H1 (cell line): ENCODE results near the gene ARHGDIG. TPM values are rescaled to one million over a fixed set of nuclear protein-coding genes. Genes with fewer than 3 reads are reported as not detected.

Experiments
- CTCF ChIA-PET: fragments of 300-600 bp; sonication (Branson Sonifier 250); formaldehyde crosslinking; loops from one replicate; lab custom pipeline; 2021; ENCODE audit not compliant: partially characterized antibody; lab: Charles Lee
- POLR2A ChIA-PET: fragments of 300-600 bp; sonication (Branson Sonifier 250); formaldehyde crosslinking; loops from one replicate; lab custom pipeline; 2021; ENCODE audit warnings: inconsistent platforms; ENCODE audit not compliant: partially characterized antibody; lab: Charles Lee
- DNase-seq, 2 experiments: peaks; one replicate each; pipeline versions ENCODE4 v3.0.0 to v3.0.0-alpha.2; 2010 to 2022; ENCODE audit warnings: low spot score in 2 of 2, low read depth in 1 of 2, mixed read lengths in 1 of 2
- FAIRE-seq: peaks from 2 replicates; lab custom pipeline; 2011; peaks lifted over from hg19 to GRCh38; lab: Jason Lieb, UNC
- H2AFZ ChIP-seq: 2 replicates; pipeline ENCODE4 v1.8.1; 2012; ENCODE audit warnings: low read length, inconsistent platforms
- H2AK5ac ChIP-seq: 2 replicates; pipeline ENCODE4 v1.6.1; 2013; ENCODE audit warnings: low read depth, low read length
- H2BK120ac ChIP-seq: replicated peaks from 2 replicates; pipeline ENCODE3; 2013; ENCODE audit warnings: low read depth, low read length, inconsistent platforms
- H2BK12ac ChIP-seq: 2 replicates; pipeline ENCODE4 v1.6.1; 2013; ENCODE audit warnings: low read depth, low read length
- H2BK15ac ChIP-seq: 2 replicates; pipeline ENCODE4 v1.6.1; 2013; ENCODE audit warnings: low read length
- H2BK20ac ChIP-seq: 2 replicates; pipeline ENCODE4 v1.6.1; 2013; ENCODE audit warnings: low read length
- H2BK5ac ChIP-seq: 2 replicates; pipeline ENCODE4 v1.6.1; 2013; ENCODE audit warnings: low read depth, low read length
- H3K14ac ChIP-seq: 2 replicates; pipeline ENCODE4 v1.6.1; 2013; ENCODE audit warnings: inconsistent platforms; ENCODE audit not compliant: insufficient read length
- H3K18ac ChIP-seq: 2 replicates; pipeline ENCODE4 v1.6.1; 2013; ENCODE audit warnings: low read length; ENCODE audit errors: extremely low read depth
- H3K23ac ChIP-seq: 2 replicates; pipeline ENCODE4 v1.6.1; 2013; ENCODE audit warnings: inconsistent platforms; ENCODE audit not compliant: insufficient read length
- H3K23me2 ChIP-seq: 2 replicates; pipeline ENCODE4 v1.6.1; 2013; ENCODE audit warnings: low read depth, low read length
- H3K27ac ChIP-seq: 2 replicates; pipeline ENCODE4 v1.6.1; 2011; ENCODE audit warnings: low read depth, low read length, inconsistent platforms
- H3K27me3 ChIP-seq, 4 experiments: replicated peaks in 1 of 4; 1 replicate in 1 of 4; 2 replicates in 3 of 4; pipeline versions ENCODE4 v1.6.1 to v1.8.1; 2011 to 2013; ENCODE audit warnings: low read length in 3 of 4, mild to moderate bottlenecking in 3 of 4, inconsistent platforms in 2 of 4, mixed read lengths in 2 of 4, moderate library complexity in 1 of 4; ENCODE audit not compliant: control insufficient read depth in 3 of 4, insufficient read depth in 3 of 4; ENCODE audit errors: extremely low read depth in 1 of 4
- H3K36me3 ChIP-seq, 4 experiments: 2 replicates each; pipeline versions ENCODE4 v1.6.1 to v1.8.1; 2011 to 2013; ENCODE audit warnings: mild to moderate bottlenecking in 4 of 4, low read length in 3 of 4, moderate library complexity in 2 of 4, control low read depth in 1 of 4, inconsistent platforms in 1 of 4; ENCODE audit not compliant: insufficient read depth in 4 of 4, control insufficient read depth in 2 of 4
- H3K4ac ChIP-seq: replicated peaks from 2 replicates; pipeline ENCODE3; 2013; ENCODE audit warnings: low read length, low read depth, mixed read lengths, inconsistent platforms; ENCODE audit not compliant: insufficient read length
- H3K4me1 ChIP-seq, 4 experiments: replicated peaks in 1 of 4; 1 replicate in 1 of 4; 2 replicates in 3 of 4; pipeline versions ENCODE4 v1.6.1 to v1.8.1; 2011 to 2013; ENCODE audit warnings: low read length in 3 of 4, inconsistent platforms in 2 of 4, mixed read lengths in 1 of 4; ENCODE audit not compliant: insufficient read depth in 4 of 4, control insufficient read depth in 3 of 4
- H3K4me2 ChIP-seq, 2 experiments: 2 replicates each; pipeline versions ENCODE4 v1.6.1 to v1.8.1; 2011 to 2013; ENCODE audit warnings: low read depth in 2 of 2, low read length in 2 of 2, control low read depth in 1 of 2, inconsistent platforms in 1 of 2, mild to moderate bottlenecking in 1 of 2; ENCODE audit not compliant: insufficient read depth in 1 of 2
- H3K4me3 ChIP-seq, 4 experiments: fragments of 200-600, 300-600 bp in 1 of 4; sonication (generic), shearing (Covaris generic), sonication (Bioruptor Twin) in 1 of 4; 2 replicates each; pipeline versions ENCODE4 v1.5.1 to v1.8.1; 2011 to 2016; ENCODE audit warnings: low read length in 4 of 4, low read depth in 3 of 4, control low read depth in 2 of 4, inconsistent platforms in 2 of 4, mild to moderate bottlenecking in 2 of 4, mixed read lengths in 1 of 4, moderate library complexity in 1 of 4; ENCODE audit not compliant: insufficient read depth in 2 of 4; ENCODE audit errors: extremely low read depth in 1 of 4
- H3K56ac ChIP-seq: replicated peaks from 2 replicates; pipeline ENCODE3; 2013; ENCODE audit warnings: low read depth, mild to moderate bottlenecking, mixed read lengths, low read length, inconsistent platforms; ENCODE audit not compliant: insufficient read length
- H3K79me1 ChIP-seq: 2 replicates; pipeline ENCODE4 v1.6.1; 2013; ENCODE audit warnings: low read depth, low read length, control low read depth
- H3K79me2 ChIP-seq, 2 experiments: 2 replicates each; pipeline versions ENCODE4 v1.6.1 to v1.8.1; 2012 to 2013; ENCODE audit warnings: low read length in 2 of 2, mild to moderate bottlenecking in 2 of 2, inconsistent platforms in 1 of 2; ENCODE audit not compliant: insufficient read depth in 2 of 2, control insufficient read depth in 1 of 2
- H3K9ac ChIP-seq, 4 experiments: replicated peaks in 1 of 4; 1 replicate in 1 of 4; 2 replicates in 3 of 4; pipeline versions ENCODE4 v1.6.1 to v1.8.1; 2011 to 2013; ENCODE audit warnings: low read depth in 3 of 4, low read length in 3 of 4, control low read depth in 2 of 4, mild to moderate bottlenecking in 2 of 4, moderate library complexity in 2 of 4, inconsistent platforms in 1 of 4; ENCODE audit errors: extremely low read depth in 1 of 4
- H3K9me3 ChIP-seq, 2 experiments: 2 replicates each; pipeline versions ENCODE4 v1.6.1 to v1.8.1; 2012 to 2013; ENCODE audit warnings: mild to moderate bottlenecking in 2 of 2, moderate library complexity in 2 of 2, control low read depth in 1 of 2, inconsistent platforms in 1 of 2, low read depth in 1 of 2, low read length in 1 of 2, mixed read lengths in 1 of 2; ENCODE audit not compliant: insufficient read depth in 2 of 2
- H4K20me1 ChIP-seq, 2 experiments: replicated peaks in 1 of 2; 2 replicates each; pipeline versions ENCODE3 to v1.8.1; 2011 to 2013; ENCODE audit warnings: inconsistent platforms in 2 of 2, low read length in 2 of 2, mild to moderate bottlenecking in 1 of 2; ENCODE audit not compliant: insufficient read depth in 2 of 2, control insufficient read depth in 1 of 2
- H4K5ac ChIP-seq: 2 replicates; pipeline ENCODE4 v1.6.1; 2013; ENCODE audit warnings: low read length, low read depth, mixed read lengths, inconsistent platforms; ENCODE audit not compliant: insufficient read length
- H4K8ac ChIP-seq: 2 replicates; pipeline ENCODE4 v1.8.0; 2013; ENCODE audit warnings: mild to moderate bottlenecking, moderate library complexity, low read length, inconsistent platforms; ENCODE audit not compliant: insufficient read depth; ENCODE audit errors: extremely low read depth
- H4K91ac ChIP-seq: replicated peaks from 2 replicates; pipeline ENCODE3; 2013; ENCODE audit warnings: low read length, mixed read lengths, inconsistent platforms; ENCODE audit not compliant: insufficient read length
- CEBPB ChIP-seq: IDR thresholded peaks from 2 replicates; pipeline ENCODE4 v1.6.1; 2012; ENCODE audit warnings: low read depth, low read length
- CHD1 ChIP-seq: IDR thresholded peaks from 2 replicates; pipeline ENCODE4 v1.6.1; 2012; ENCODE audit warnings: low read depth, low read length, improper control_type of control experiment
- CHD2 ChIP-seq: IDR thresholded peaks from 2 replicates; pipeline ENCODE4 v1.6.1; 2012; ENCODE audit warnings: low read length, improper control_type of control experiment
- EP300 ChIP-seq, 2 experiments: IDR thresholded peaks; 1 replicate in 1 of 2; 2 replicates in 1 of 2; pipeline ENCODE4 v1.6.1; 2011 to 2012; ENCODE audit warnings: low read depth in 2 of 2, low read length in 2 of 2, mild to moderate bottlenecking in 2 of 2, borderline replicate concordance in 1 of 2, inconsistent platforms in 1 of 2, moderate library complexity in 1 of 2
- FOSL1 ChIP-seq: IDR thresholded peaks from 2 replicates; pipeline ENCODE4 v1.6.1; 2011; ENCODE audit warnings: mild to moderate bottlenecking, low read depth, low read length, moderate library complexity; ENCODE audit not compliant: insufficient read depth
- GTF2F1 ChIP-seq: IDR thresholded peaks from 2 replicates; pipeline ENCODE4 v1.6.1; 2012; ENCODE audit warnings: low read depth, low read length, improper control_type of control experiment, borderline replicate concordance
- TAF1 ChIP-seq: IDR thresholded peaks from 2 replicates; pipeline ENCODE4 v1.6.1; 2011; ENCODE audit warnings: mild to moderate bottlenecking, low read depth, low read length
- WGBS, 2 experiments: shearing (Covaris generic) in 1 of 2; methylation state at CpG; one replicate each; pipeline versions ENCODE4 v1.1.6 to v1.1.7; 2013 to 2015; ENCODE audit warnings: low lambda C conversion rate in 2 of 2, mixed read lengths in 2 of 2, inconsistent platforms in 1 of 2, low coverage in 1 of 2, missing lambda C conversion rate in 1 of 2; ENCODE audit not compliant: insufficient replicate concordance in 2 of 2, insufficient coverage in 1 of 2, insufficient read length in 1 of 2; ENCODE audit errors: extremely low coverage in 1 of 2, missing lambda C conversion rate in 1 of 2; 5-methylcytosine and 5-hydroxymethylcytosine counted together
- polyA plus RNA-seq, 7 experiments: library from polyadenylated mRNA; depleted of rRNA in 3 of 7; stranded (reverse) in 5 of 7; unstranded in 2 of 7; fragments of >200 nt in 5 of 7; fragments of 200-250 nt in 2 of 7; gene quantifications; 1 replicate in 5 of 7; 2 replicates in 1 of 7; 4 replicates in 1 of 7; pipeline versions ENCODE4 v1.2.1 to v1.2.3, GENCODE V29; 2011 to 2013; ENCODE audit warnings: missing spikeins in 2 of 7, mixed read lengths in 2 of 7
- total RNA-seq: library from RNA; stranded (reverse); fragmentation: NEBNext Ultra II Directional; extraction: Animal tissue kit (Norgen Biotek cat#: 25700); gene quantifications from 2 replicates; pipeline ENCODE4 v1.2.1, GENCODE V29; 2021
- TF ChIP-seq, protein P1 (sequence below): IDR thresholded peaks from 2 replicates; pipeline ENCODE4 v1.6.1; 2012; ENCODE audit warnings: low read length, inconsistent platforms
- TF ChIP-seq, protein P2 (sequence below): IDR thresholded peaks from 2 replicates; pipeline ENCODE4 v1.6.1; 2011; ENCODE audit warnings: low read length, improper control_type of control experiment

ARHGDIG gene
- total and polyA plus RNA-seq, 2 of the 8 experiments (the other 6 are each of a cell fraction or from before 2014, with no cell fraction given) = 1.2 to 2.9 TPM

DNA sequence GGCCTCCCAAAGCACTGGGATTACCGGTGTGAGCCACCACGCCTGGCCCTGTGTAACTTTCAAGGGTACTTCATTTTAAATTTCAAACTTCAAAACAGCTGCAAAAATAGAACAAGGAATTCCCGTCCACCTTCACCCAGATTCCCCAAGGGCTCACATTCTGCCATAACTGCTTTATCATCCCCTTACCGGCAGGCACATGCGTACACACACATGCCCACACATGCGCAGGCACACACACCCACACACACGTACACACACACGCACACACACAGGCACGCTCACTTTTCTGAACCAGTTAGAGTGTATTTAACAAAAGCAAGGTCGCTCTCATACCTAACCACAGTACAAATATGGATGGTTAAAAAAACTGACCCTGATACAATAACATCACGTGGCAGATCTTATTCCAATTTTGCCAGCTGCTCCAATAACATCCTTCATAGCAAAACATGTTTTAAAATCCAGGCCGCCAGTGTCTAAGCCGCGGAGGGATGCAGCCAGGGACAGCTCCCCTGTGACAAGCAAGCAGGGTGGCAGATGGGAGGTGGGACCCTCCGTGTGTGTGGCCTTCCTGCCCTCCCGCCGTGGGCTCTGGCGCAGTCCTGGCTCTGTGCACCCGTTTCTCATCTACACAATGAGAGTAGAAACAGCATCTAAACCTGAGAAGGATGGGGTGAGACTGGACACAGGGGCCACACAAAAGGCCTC lies 25.7 kb downstream of the ARHGDIG start:
- Histone ChIP-seq H3K4ac (no peak overlapping the region), H3K23me2 (0 out of 2 replicates have a peak, but pooled peaks cover 2% of the 10 kb centered on the region), H4K5ac (no peak overlapping the region), H3K9ac (0 out of 7 replicates have a peak overlapping the region, but pooled peaks of 1 of the 4 experiments have one; percentile 25), H2AFZ (no peak overlapping the region), H2BK5ac (no peak overlapping the region), H2AK5ac (no peak overlapping the region), H3K14ac (no peak overlapping the region), H3K9me3 (no peaks in the 10 kb centered on the region), H4K91ac (no peak overlapping the region), H3K27me3 (no peaks in the 10 kb centered on the region), H3K56ac (no peak overlapping the region), H4K8ac (no peak overlapping the region), H2BK15ac (no peak overlapping the region), H3K23ac (no peak overlapping the region), H3K36me3 (peaks cover 0 to 21% (median 7%) of the 10 kb centered on the region in 4 experiments; a peak in 6 of 8 replicates), H2BK12ac (no peak overlapping the region), H2BK120ac (no peak overlapping the region), H3K4me2 (no peak overlapping the region), H2BK20ac (no peak overlapping the region), H3K4me1 (no peaks in the 10 kb centered on the region), H3K79me2 (no peaks in the 10 kb centered on the region), H3K79me1 (no peaks in the 10 kb centered on the region; the same call in 1 of the 2 replicates), H4K20me1 (peaks cover 3 to 12% of the 10 kb centered on the region in 2 experiments), H3K27ac (0 out of 2 replicates have a peak overlapping the region, but pooled peaks have one; percentile 45), H3K18ac (no peak overlapping the region), H3K4me3 (no peak overlapping the region)
- ChIA-PET CTCF (interaction anchor here (0.7 to 6.0 kb wide), 4 partner anchors 9 to 39 kb away, joined by 3 to 46 read pairs (median 4); no protein-coding TSS in a partner anchor), POLR2A (interaction anchor here (1.0 kb wide), 1 partner anchor 42 kb away, joined by 4 read pairs; no protein-coding TSS in a partner anchor)
- WGBS, 2 experiments = 96% methylated on average over 19 of the region's 19 CpGs; no CpG with 5 or more reads in 1 of the 2 experiments
- DNase-seq = no peak
- no peak for FAIRE-seq
- no peak for TF ChIP-seq FOSL1
- no peak for TF ChIP-seq TAF1
- TF ChIP-seq CHD1 = no peak
- no peak for TF ChIP-seq EP300 (IDR thresholded peaks at IDR 0.05; ENCODE audit: borderline replicate concordance in 1 of 2, low read depth in 2 of 2, low read length in 2 of 2)
- TF ChIP-seq CHD2 = no peak
- no peak for TF ChIP-seq CEBPB
- TF ChIP-seq GTF2F1 = no peak
- TF ChIP-seq, protein P1, sequence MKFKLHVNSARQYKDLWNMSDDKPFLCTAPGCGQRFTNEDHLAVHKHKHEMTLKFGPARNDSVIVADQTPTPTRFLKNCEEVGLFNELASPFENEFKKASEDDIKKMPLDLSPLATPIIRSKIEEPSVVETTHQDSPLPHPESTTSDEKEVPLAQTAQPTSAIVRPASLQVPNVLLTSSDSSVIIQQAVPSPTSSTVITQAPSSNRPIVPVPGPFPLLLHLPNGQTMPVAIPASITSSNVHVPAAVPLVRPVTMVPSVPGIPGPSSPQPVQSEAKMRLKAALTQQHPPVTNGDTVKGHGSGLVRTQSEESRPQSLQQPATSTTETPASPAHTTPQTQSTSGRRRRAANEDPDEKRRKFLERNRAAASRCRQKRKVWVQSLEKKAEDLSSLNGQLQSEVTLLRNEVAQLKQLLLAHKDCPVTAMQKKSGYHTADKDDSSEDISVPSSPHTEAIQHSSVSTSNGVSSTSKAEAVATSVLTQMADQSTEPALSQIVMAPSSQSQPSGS = no peak
- TF ChIP-seq, protein P2, sequence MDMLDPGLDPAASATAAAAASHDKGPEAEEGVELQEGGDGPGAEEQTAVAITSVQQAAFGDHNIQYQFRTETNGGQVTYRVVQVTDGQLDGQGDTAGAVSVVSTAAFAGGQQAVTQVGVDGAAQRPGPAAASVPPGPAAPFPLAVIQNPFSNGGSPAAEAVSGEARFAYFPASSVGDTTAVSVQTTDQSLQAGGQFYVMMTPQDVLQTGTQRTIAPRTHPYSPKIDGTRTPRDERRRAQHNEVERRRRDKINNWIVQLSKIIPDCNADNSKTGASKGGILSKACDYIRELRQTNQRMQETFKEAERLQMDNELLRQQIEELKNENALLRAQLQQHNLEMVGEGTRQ = no peak
